Left lung (tissue), 10 donors: Measurements from ENCODE around the gene MYO1C. TPM values are rescaled to one million over a fixed set of nuclear protein-coding genes. Genes with fewer than 3 reads are reported as not detected.

Source experiments
- ATAC-seq: fragments of 200-7000 bp; cut with Tn5 transposase; one replicate; pipeline ENCODE4 v1.9.1; 2020; ENCODE audit warnings: moderate library complexity
- DNase-seq, 4 donors: peaks; one replicate each; pipeline ENCODE4 v3.0.0-alpha.2; 2013 to 2020
- H3K27ac ChIP-seq, 2 donors: fragments of 200-600 bp; sonication (generic) in 1 of 2; one replicate each; pipeline versions ENCODE4 v1.5.0 to v1.8.0; 2020 to 2021
- H3K27me3 ChIP-seq, 2 donors: fragments of 200-600 bp; sonication (generic) in 1 of 2; one replicate each; pipeline versions ENCODE4 v1.5.0 to v1.8.0; 2020 to 2021
- H3K36me3 ChIP-seq, 2 donors: fragments of 200-600 bp; sonication (generic) in 1 of 2; one replicate each; pipeline versions ENCODE4 v1.5.0 to v1.8.0; 2020 to 2021
- H3K4me1 ChIP-seq, 2 donors: fragments of 200-600 bp; one replicate each; pipeline ENCODE4 v1.8.0; 2021
- H3K4me3 ChIP-seq, 2 donors: fragments of 200-600 bp; sonication (generic) in 1 of 2; one replicate each; pipeline versions ENCODE4 v1.5.0 to v1.8.0; 2020 to 2021; ENCODE audit warnings: mild to moderate bottlenecking in 1 of 2
- H3K9me3 ChIP-seq, 2 donors: fragments of 200-600 bp; sonication (generic) in 1 of 2; one replicate each; pipeline versions ENCODE4 v1.5.0 to v1.8.0; 2020 to 2021
- intact Hi-C, 2 donors: fragments of 100-400 bp; cut with DNase I; formaldehyde crosslinking; loops; one replicate each; pipeline versions ENCODE4 v1.11.2 to v1.14.2; 2022
- polyA plus RNA-seq, 6 donors: library from polyadenylated mRNA; unstranded; fragments of 120-200 nt; gene quantifications; one replicate each; pipeline ENCODE4 v1.2.1, GENCODE V29; 2013; ENCODE audit not compliant: insufficient read length in 6 of 6
- total RNA-seq, 2 donors: library from RNA; stranded (reverse); fragmentation: NEBNext Ultra II Directional; extraction: Animal tissue kit (Norgen Biotek cat#: 25700); gene quantifications; one replicate each; pipeline ENCODE4 v1.2.1, GENCODE V29; 2021
- TF ChIP-seq, protein P1 (sequence below), 2 donors: fragments of 200-600 bp; sonication (generic) in 1 of 2; IDR thresholded peaks; one replicate each; pipeline versions ENCODE4 v1.5.0 to v1.8.0; 2021; ENCODE audit warnings: antibody characterized with exemption in 2 of 2
- donor health status: DM: no; HTN: yes; CAD: no.
- donor health status: DM: no; HTN: no; CAD: no.

MYO1C gene
- total and polyA plus RNA-seq, 8 donors, result 65.5 to 282 (median 80.7) TPM

DNA sequence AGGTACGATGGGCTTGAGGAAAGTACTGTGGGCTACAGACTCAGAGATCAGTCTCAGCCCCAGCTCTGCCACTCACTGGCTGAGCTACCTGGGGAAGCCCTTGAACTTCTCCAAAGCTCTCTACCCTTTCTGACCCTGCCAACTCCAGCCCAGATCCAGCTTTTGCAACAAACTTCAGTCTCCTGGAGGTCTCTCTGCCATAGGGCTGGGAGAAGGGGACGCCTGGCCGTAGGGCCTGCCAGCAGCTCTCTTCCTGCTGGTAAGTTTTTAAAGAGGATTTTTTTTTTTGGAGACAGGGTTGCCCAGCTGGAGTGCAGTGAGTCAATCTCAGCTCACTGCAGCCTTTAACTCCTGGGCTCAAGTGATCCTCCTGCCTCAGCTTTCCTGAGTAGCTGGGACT lies 12.4 kb upstream of the MYO1C start:
- Histone ChIP-seq H3K27me3 (no peaks in the 10 kb centered on the region), H3K27ac (no peak overlapping the region), H3K36me3 (peaks cover 0 to 60% of the 10 kb centered on the region in 2 donors), H3K4me3 (no peak overlapping the region), H3K9me3 (no peaks in the 10 kb centered on the region), H3K4me1 (peaks cover 0 to 17% of the 10 kb centered on the region in 2 donors)
- TF ChIP-seq, protein P1, sequence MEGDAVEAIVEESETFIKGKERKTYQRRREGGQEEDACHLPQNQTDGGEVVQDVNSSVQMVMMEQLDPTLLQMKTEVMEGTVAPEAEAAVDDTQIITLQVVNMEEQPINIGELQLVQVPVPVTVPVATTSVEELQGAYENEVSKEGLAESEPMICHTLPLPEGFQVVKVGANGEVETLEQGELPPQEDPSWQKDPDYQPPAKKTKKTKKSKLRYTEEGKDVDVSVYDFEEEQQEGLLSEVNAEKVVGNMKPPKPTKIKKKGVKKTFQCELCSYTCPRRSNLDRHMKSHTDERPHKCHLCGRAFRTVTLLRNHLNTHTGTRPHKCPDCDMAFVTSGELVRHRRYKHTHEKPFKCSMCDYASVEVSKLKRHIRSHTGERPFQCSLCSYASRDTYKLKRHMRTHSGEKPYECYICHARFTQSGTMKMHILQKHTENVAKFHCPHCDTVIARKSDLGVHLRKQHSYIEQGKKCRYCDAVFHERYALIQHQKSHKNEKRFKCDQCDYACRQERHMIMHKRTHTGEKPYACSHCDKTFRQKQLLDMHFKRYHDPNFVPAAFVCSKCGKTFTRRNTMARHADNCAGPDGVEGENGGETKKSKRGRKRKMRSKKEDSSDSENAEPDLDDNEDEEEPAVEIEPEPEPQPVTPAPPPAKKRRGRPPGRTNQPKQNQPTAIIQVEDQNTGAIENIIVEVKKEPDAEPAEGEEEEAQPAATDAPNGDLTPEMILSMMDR (IDR thresholded peaks at IDR 0.05), result no peak
- no peak for ATAC-seq
- DNase-seq, result no peak
- intact Hi-C loops, result no loop called here

DNA sequence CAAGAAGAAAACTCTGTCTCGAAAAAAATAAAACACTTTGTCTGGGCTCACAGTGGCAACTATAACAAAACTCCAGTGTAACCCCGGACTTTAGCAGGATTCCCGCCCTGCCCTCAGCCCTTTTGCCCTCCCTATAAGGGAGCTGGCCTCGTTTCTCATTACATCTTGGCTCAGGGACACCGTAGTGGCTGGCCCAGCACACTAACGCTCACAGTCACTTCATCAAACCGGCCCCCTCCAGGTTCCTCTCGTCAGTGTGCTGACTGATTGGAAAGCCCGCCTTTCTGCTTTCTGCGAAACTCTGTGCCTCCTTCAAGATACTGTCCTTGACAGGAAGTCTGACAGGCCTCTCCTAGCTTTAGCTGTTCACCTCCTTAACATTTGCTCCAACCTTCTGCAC lies 11.2 kb upstream of the MYO1C start:
- ATAC-seq, result no peak
- peak in 2 of 4 donors; percentile 46 to 68 for DNase-seq
- intact Hi-C loops, result no loop called here

DNA sequence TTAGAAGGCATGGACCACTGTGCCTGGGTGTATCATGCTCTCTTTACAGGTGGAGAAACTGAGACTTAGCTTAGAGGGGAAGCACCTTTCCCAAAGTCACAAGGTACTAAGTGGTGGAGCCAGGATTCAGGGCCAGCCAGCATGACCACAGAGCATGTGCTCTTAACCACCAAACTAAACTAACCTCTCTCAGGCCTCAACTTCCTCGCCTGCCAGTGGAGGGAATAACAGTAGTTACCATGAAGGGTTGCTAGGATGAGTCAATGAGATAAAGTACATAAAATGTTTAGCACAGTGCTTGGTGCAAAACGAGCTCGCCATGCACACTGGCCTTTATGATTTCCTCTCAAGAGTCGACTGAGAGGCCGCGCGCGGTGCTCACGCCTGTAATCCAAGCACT lies 6.4 kb upstream of the MYO1C start:
- peaks cover 0 to 39% of the 10 kb centered on the region in 2 donors for H3K36me3 ChIP-seq
- DNase-seq (no peak), ATAC-seq (peak; percentile 60)
- no peak overlapping the region for H3K27ac ChIP-seq
- no peak overlapping the region for H3K4me3 ChIP-seq
- H3K27me3 ChIP-seq, result no peaks in the 10 kb centered on the region
- intact Hi-C loops, result no loop called here
- TF ChIP-seq, protein P1 (IDR thresholded peaks at IDR 0.05), result no peak
- peaks cover 0 to 15% of the 10 kb centered on the region in 2 donors for H3K4me1 ChIP-seq
- H3K9me3 ChIP-seq, result no peaks in the 10 kb centered on the region

More for the DNA sequence above, 11.2 kb upstream of the MYO1C start:
- TF ChIP-seq, protein P1 (IDR thresholded peaks at IDR 0.05), result no peak
- Histone ChIP-seq H3K27me3 (no peaks in the 10 kb centered on the region), H3K4me1 (peaks cover 0 to 9% of the 10 kb centered on the region in 2 donors), H3K27ac (no peak overlapping the region), H3K4me3 (no peak overlapping the region), H3K36me3 (peaks cover 0 to 51% of the 10 kb centered on the region in 2 donors), H3K9me3 (no peaks in the 10 kb centered on the region)

DNA sequence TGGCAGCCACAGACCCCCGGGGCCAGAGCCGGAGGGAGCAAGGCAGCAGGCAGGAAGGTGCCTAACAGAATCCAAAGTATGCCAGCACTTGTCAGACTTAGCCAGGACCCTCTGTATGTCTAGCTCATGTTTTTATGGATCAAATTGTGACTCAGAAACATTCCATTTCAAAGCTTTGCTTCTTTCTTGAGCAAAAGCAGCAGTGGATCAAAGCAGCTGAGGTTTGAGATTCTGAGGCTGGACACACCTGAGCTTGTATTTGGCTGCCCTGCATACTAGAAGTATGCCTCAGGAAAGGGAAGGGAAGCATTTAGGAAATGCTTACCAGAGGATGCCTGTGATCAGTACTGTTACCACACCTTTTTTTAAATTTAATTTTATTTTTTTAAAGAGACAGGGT lies 5.7 kb upstream of the MYO1C start:
- H3K4me3 ChIP-seq, result no peak overlapping the region
- no peak overlapping the region for H3K27ac ChIP-seq
- ATAC-seq (no peak), DNase-seq (no peak)
- no peaks in the 10 kb centered on the region for H3K9me3 ChIP-seq
- peaks cover 0 to 4% of the 10 kb centered on the region in 2 donors for H3K27me3 ChIP-seq
- H3K36me3 ChIP-seq, result peaks cover 0 to 35% of the 10 kb centered on the region in 2 donors
- TF ChIP-seq, protein P1 (IDR thresholded peaks at IDR 0.05), result no peak
- intact Hi-C loops, result no loop called here
- H3K4me1 ChIP-seq, result peaks cover 0 to 21% of the 10 kb centered on the region in 2 donors

DNA sequence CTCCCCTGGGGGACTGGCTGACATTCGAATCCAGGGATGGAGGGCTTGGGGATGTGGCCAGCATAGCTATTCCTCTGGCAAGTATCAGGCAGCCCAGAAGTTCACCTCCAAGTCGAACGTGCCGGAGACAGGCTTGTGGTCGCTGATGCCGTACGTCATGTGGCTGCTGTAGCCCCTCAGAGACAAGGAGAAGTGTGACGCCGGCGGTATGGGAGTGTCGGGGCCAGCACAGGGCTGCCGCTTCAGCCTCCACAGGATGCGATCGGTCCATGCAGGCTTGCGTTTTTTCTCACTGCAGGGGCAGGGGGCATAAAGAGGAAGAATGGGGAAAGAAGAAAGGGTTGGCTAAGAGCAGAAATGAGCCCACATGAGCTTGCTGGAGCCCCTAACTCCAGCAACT lies 5.3 kb upstream of the MYO1C start:
- no peak overlapping the region for H3K4me3 ChIP-seq
- TF ChIP-seq, protein P1 (IDR thresholded peaks at IDR 0.05), result no peak
- intact Hi-C loops, result no loop called here
- H3K27me3 ChIP-seq, result peaks cover 0 to 8% of the 10 kb centered on the region in 2 donors
- no peak overlapping the region for H3K27ac ChIP-seq
- peaks cover 0 to 35% of the 10 kb centered on the region in 2 donors for H3K36me3 ChIP-seq
- H3K4me1 ChIP-seq, result peaks cover 0 to 25% of the 10 kb centered on the region in 2 donors
- H3K9me3 ChIP-seq, result no peaks in the 10 kb centered on the region
- ATAC-seq (no peak), DNase-seq (no peak)
